SJCRH30 (cell line): ENCODE measurements around the gene COL5A2. TPM values are rescaled to one million over a fixed set of nuclear protein-coding genes. Genes with fewer than 3 reads are reported as not detected.

ENCODE experiments used
- DNase-seq, 2 experiments: peaks; one replicate each; pipeline ENCODE4 v3.0.0-alpha.2; 2015 to 2020
- H3K27ac ChIP-seq: fragments of 250-450 bp; sonication (Bioruptor Pico); 2 replicates; pipeline ENCODE4 v1.5.1; 2020; ENCODE audit warnings: mild to moderate bottlenecking, moderate library complexity
- H3K27me3 ChIP-seq: fragments of 250-450 bp; sonication (Bioruptor Pico); 2 replicates; pipeline ENCODE4 v1.5.1; 2020; ENCODE audit warnings: mild to moderate bottlenecking, moderate library complexity
- H3K36me3 ChIP-seq: fragments of 250-450 bp; sonication (Bioruptor Pico); 2 replicates; pipeline ENCODE4 v1.5.1; 2020; ENCODE audit warnings: mild to moderate bottlenecking, moderate library complexity
- H3K4me1 ChIP-seq: fragments of 250-450 bp; sonication (Bioruptor Pico); 2 replicates; pipeline ENCODE4 v1.5.1; 2020; ENCODE audit warnings: mild to moderate bottlenecking, moderate library complexity
- H3K4me3 ChIP-seq: fragments of 250-450 bp; sonication (Bioruptor Pico); 2 replicates; pipeline ENCODE4 v1.5.1; 2020; ENCODE audit warnings: mild to moderate bottlenecking, moderate library complexity
- H3K9me3 ChIP-seq: fragments of 250-450 bp; sonication (Bioruptor Pico); replicated peaks from 2 replicates; pipeline ENCODE4 v1.5.1; 2020; ENCODE audit warnings: mild to moderate bottlenecking, moderate library complexity
- total RNA-seq: library from RNA; depleted of rRNA; stranded (reverse); fragments of >200 nt; shearing (Covaris generic); gene quantifications from 2 replicates; pipeline ENCODE4 v1.2.3, GENCODE V29; 2014

Gene COL5A2
- total RNA-seq, 1 experiment from 2014 or later, result 218 TPM

GRCh38 chr2:189048189-189048588 lies 131.4 kb downstream of the COL5A2 start:
- Histone ChIP-seq H3K9me3 (no peaks in the 10 kb centered on the region), H3K27me3 (no peaks in the 10 kb centered on the region), H3K36me3 (peaks cover 75% of the 10 kb centered on the region), H3K4me3 (no peak overlapping the region), H3K27ac (no peak overlapping the region), H3K4me1 (no peaks in the 10 kb centered on the region)
- no peak for DNase-seq

DNA sequence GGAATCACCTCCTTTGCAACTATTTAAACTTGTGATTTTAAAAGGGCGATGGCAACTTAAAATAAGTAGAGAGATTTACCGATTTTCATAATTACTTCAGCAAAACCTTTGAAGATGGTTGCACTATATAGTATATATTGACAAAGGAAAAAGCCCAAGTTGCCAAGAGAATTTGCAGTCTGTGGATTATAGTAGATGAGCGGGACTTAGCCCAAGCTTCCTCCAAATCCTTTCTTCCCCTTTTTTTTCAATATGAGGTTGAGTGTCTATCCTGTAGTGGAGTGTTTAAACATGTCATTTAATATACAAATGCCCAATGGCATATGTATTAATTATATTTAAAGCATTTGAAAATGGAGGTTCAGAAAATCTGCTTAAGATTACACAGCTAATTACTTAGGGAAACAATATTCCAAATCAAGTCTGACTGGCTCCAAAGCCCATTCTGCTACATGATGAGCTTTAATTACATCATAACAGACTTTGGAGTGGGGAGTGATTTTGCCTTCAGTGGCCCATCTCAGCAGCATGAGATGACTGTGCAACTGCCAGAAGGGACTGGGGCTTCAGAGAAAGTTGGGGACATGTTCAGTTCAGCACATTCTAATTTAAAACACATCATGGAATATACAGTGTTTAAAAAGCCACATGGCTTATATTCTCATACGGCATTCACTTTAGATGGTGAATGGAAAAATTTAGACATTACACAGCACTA lies 132.2 kb downstream of the COL5A2 start:
- no peak overlapping the region for H3K27ac ChIP-seq
- peaks cover 74% of the 10 kb centered on the region for H3K36me3 ChIP-seq

GRCh38 chr2:189046320-189046719 lies 133.2 kb downstream of the COL5A2 start:
- H3K27ac ChIP-seq, result no peak overlapping the region
- H3K9me3 ChIP-seq, result no peaks in the 10 kb centered on the region
- no peak for DNase-seq
- H3K27me3 ChIP-seq, result no peaks in the 10 kb centered on the region
- H3K36me3 ChIP-seq, result peaks cover 74% of the 10 kb centered on the region
- no peaks in the 10 kb centered on the region for H3K4me1 ChIP-seq
- no peak overlapping the region for H3K4me3 ChIP-seq

More for the DNA sequence above, 132.2 kb downstream of the COL5A2 start:
- H3K4me1 ChIP-seq, result no peaks in the 10 kb centered on the region
- H3K27me3 ChIP-seq, result no peaks in the 10 kb centered on the region
- no peaks in the 10 kb centered on the region for H3K9me3 ChIP-seq
- no peak for DNase-seq
- H3K4me3 ChIP-seq, result no peak overlapping the region

- Histone ChIP-seq H3K36me3 (peaks cover 75% of the 10 kb centered on the region), H3K4me1 (no peaks in the 10 kb centered on the region), H3K27ac (no peak overlapping the region), H3K4me3 (no peak overlapping the region), H3K9me3 (no peaks in the 10 kb centered on the region), H3K27me3 (no peaks in the 10 kb centered on the region)
- DNase-seq, result no peak
These were observed 133.7 kb downstream of the COL5A2 start for GRCh38 chr2:189045836-189046235.

DNA sequence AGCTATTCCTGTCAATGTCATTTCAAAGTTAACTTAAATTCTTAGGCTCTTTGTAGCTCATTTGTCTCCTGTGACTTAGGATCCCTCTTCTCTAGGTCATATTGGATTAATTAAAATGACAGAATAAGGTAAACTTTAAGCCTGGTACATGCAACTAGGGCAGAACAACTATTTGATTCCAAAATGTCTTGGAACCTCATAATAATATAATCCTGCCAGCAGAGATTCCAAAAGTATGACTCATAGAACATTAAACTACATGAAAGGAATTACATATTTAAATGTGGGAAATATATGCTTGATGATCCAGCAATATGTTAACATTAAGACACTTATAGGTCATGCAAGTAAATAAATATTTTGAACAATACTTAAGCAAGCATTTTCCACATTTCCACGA lies 142.0 kb downstream of the COL5A2 start:
- H3K27ac ChIP-seq, result no peak overlapping the region
- H3K36me3 ChIP-seq, result peaks cover 95% of the 10 kb centered on the region
- no peak for DNase-seq
- no peak overlapping the region for H3K4me3 ChIP-seq
- H3K27me3 ChIP-seq, result no peaks in the 10 kb centered on the region
- peaks cover 3% of the 10 kb centered on the region; the same call in 1 of the 2 replicates for H3K4me1 ChIP-seq
- H3K9me3 ChIP-seq, result no peaks in the 10 kb centered on the region

DNA sequence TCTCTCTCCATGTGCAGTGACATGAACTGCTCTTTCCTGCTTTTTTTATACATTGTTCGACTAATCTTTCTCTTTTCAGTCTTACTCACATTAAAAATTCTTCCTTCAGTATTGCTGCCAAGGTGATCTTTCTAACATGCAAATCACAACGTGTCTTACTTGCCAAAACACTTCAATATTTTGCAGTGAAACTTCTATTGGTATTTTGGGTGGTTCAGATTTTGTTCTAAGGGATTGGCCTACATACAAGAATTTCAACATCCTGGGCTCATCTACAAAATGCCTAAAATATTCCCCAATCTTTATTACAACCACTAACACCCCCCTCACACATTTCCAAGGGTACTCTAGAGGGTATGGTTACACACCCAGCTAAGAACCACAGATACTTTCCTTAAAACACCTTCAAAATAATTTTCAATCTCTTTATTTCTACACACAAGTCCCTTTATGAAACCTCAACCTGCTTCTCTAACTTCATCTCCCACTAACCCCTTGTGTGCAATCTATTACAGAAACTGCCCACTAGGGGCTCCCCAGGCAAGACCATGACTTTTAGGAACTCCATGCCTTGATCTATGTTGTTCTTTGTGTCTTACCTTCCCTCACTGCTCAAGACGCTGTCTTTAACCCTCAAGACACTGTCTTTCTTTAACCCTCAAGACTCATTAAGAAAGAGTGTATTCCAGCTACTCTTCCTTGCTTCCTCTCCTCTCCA lies 154.5 kb downstream of the COL5A2 start:
- no peaks in the 10 kb centered on the region; the same call in 1 of the 2 replicates for H3K9me3 ChIP-seq
- no peaks in the 10 kb centered on the region for H3K27me3 ChIP-seq
- H3K4me3 ChIP-seq, result no peak overlapping the region
- H3K36me3 ChIP-seq, result no peaks in the 10 kb centered on the region
- peak; percentile 30 to 63 for DNase-seq
- no peaks in the 10 kb centered on the region for H3K4me1 ChIP-seq
- no peak overlapping the region for H3K27ac ChIP-seq

- H3K27ac ChIP-seq, result no peak overlapping the region
- no peaks in the 10 kb centered on the region for H3K27me3 ChIP-seq
- no peaks in the 10 kb centered on the region for H3K4me1 ChIP-seq
- no peak overlapping the region for H3K4me3 ChIP-seq
- no peak for DNase-seq
- H3K9me3 ChIP-seq, result no peaks in the 10 kb centered on the region; the same call in 1 of the 2 replicates
- H3K36me3 ChIP-seq, result no peaks in the 10 kb centered on the region
These were observed 157.1 kb downstream of the COL5A2 start for GRCh38 chr2:189022492-189022891.

DNA sequence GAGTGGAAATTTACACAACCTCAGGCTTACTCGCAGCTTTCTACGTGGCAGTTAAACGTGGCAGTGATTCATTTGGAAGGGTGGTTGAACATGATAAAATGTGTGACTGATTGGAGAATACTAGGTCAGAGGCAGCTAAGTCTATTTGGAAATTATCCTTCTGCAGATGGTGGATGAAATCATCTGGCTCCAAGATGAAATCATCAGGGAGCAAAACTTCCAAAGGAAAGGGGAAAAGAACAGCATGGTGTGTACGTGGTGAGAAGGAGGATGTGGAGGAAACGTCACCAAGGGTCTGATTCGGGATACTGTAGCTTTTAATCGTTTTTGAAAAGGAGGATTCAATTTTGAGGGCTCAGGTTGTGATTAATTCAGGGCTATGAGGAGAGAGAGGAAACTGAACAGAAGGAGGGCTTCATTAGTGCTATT lies 157.5 kb downstream of the COL5A2 start:
- Histone ChIP-seq H3K27ac (no peak overlapping the region), H3K36me3 (no peaks in the 10 kb centered on the region), H3K4me3 (no peak overlapping the region), H3K4me1 (no peaks in the 10 kb centered on the region), H3K27me3 (no peaks in the 10 kb centered on the region), H3K9me3 (no peaks in the 10 kb centered on the region; the same call in 1 of the 2 replicates)
- DNase-seq, result no peak

DNA sequence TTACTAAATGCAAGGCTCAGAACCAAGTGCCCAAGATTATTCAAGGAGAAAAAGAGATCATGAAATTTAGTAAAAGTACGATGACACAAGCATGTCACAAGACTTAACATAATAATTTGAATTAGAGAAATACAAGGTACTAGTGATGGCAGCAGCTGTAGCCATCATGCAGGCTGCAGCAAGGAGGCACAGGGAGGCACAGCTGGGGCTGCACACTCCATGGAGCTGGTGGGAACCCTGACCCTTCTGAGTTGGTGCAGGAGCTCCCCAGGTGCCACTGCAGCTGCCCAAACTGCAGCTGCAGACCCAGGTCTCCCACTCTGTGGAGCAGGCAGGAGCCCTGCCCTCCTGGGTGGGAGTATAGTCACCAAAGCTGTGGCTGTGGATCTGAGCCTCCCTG lies 159.4 kb downstream of the COL5A2 start:
- Histone ChIP-seq H3K4me1 (no peaks in the 10 kb centered on the region), H3K27ac (no peak overlapping the region), H3K4me3 (no peak overlapping the region), H3K36me3 (no peaks in the 10 kb centered on the region), H3K9me3 (no peaks in the 10 kb centered on the region), H3K27me3 (no peaks in the 10 kb centered on the region)
- peak; percentile 36 to 49 for DNase-seq

DNA sequence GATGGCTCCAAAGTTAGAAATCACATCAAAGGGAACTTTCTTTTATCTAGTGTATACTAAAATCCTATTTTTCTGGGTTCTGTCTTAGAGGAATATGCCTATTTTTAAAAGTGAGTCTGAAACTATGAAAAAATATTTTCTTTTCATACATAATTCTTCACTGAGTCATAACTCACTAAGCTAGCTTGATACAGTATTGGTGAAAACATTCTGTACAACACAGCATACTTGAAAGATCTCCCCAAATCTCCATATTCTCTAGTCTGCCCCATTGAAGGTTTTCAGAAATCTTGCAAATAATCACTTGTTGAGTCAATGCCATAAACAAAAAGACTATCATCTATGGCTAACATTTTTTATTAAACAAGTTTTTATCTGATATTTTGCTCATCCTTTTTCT lies 160.9 kb downstream of the COL5A2 start:
- no peaks in the 10 kb centered on the region for H3K4me1 ChIP-seq
- no peak overlapping the region for H3K27ac ChIP-seq
- H3K4me3 ChIP-seq, result no peak overlapping the region
- H3K27me3 ChIP-seq, result no peaks in the 10 kb centered on the region
- H3K36me3 ChIP-seq, result no peaks in the 10 kb centered on the region
- no peak for DNase-seq
- no peaks in the 10 kb centered on the region for H3K9me3 ChIP-seq

DNA sequence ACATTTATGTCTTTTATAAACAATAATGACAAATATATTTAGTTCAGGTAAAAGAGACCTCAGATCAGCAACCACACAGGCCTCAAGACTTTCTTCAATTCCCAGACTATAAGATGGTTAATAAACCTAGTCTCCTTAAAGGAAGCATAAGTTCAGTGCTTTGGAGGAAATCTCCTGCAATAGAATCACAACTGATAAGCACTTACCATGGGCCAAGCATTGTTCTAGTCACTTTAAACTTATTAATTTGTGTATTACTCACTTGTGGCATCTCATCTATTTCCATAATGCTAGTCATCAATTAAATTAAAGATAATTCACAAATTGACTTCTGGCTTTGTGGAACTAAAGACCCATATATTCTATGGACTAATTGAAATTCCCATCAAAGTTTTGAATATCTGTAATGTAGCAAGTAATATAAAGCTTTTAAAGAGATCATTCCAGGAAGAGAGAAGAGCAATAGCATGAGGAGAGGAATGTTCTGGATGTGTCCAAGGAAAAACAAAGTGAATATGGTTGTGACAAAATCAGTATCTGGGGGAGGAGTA lies 163.2 kb downstream of the COL5A2 start:
- Histone ChIP-seq H3K36me3 (no peaks in the 10 kb centered on the region), H3K27ac (no peak overlapping the region), H3K4me3 (no peak overlapping the region), H3K27me3 (no peaks in the 10 kb centered on the region), H3K4me1 (no peaks in the 10 kb centered on the region), H3K9me3 (no peaks in the 10 kb centered on the region)
- no peak for DNase-seq

DNA sequence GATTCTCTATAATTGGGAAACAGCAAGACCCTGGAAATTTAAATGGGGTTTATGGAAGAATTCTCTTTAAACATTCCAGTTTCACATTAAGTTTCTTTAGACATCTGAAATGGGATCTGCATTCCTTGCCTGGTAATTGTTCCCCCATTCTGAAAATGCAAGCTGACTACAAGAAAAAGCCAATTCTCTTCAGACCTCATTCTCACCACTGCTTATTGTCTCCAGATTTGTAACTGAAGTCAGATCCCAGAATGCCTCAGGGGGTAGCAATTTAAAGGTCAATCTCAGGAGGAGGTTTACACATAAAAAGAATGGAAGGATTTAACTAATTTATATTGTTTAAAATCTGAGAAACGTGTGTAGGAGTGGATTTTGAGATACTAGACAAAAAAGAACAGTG lies 164.2 kb downstream of the COL5A2 start:
- H3K4me1 ChIP-seq, result no peaks in the 10 kb centered on the region
- H3K27ac ChIP-seq, result no peak overlapping the region
- H3K4me3 ChIP-seq, result no peak overlapping the region
- H3K27me3 ChIP-seq, result no peaks in the 10 kb centered on the region
- H3K9me3 ChIP-seq, result no peaks in the 10 kb centered on the region
- H3K36me3 ChIP-seq, result no peaks in the 10 kb centered on the region
- no peak for DNase-seq

DNA sequence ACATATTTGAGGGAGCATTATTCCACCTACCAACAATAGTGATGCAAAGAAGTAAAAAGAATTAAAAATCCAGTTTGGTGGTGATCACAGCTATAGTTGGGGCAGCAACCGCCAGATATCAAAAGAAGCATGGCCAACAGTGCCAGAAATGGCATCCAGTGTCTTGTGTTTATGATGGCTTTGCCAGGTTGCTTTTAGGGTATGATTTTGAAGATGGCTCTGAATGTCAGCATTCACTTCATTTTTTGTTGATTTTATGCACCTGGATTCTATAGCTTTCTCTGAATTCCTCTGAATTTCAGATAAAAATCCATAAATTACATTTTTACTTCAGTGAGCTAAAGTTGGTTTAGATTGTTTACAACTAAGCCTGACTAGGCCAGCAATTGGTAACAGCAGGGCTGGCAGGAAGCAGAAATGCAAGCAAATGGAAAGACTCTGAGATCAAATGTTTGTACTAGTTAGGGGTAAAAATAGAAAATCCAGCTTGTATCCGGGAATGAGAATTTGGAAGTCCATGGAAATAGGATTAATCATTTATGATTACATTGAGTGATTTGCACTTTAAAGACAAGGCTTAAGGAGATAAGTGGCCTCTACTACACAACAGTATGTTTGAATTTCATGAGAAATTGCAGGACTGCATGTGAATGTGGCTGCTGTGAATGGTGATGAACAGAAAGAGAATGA lies 165.0 kb downstream of the COL5A2 start:
- Histone ChIP-seq H3K27me3 (no peaks in the 10 kb centered on the region), H3K9me3 (no peaks in the 10 kb centered on the region), H3K27ac (no peak overlapping the region), H3K4me3 (no peak overlapping the region), H3K4me1 (no peaks in the 10 kb centered on the region), H3K36me3 (no peaks in the 10 kb centered on the region)
- no peak for DNase-seq

- Histone ChIP-seq H3K36me3 (no peaks in the 10 kb centered on the region), H3K4me3 (no peak overlapping the region), H3K27ac (no peak overlapping the region), H3K27me3 (no peaks in the 10 kb centered on the region), H3K9me3 (no peaks in the 10 kb centered on the region), H3K4me1 (no peaks in the 10 kb centered on the region)
- no peak for DNase-seq
These were observed 165.7 kb downstream of the COL5A2 start for GRCh38 chr2:189013671-189014448.
